Activated T-helper 1 cell treated with Interleukin-2 at 50 U/mL for 16 hours (primary cell): ENCODE measurements around the gene TBC1D3K.
"Not testable (repeated sequence)": the region's sequence is repeated elsewhere in the genome, so short reads cannot be mapped to it uniquely, and the experiment has no call there.

Source experiments
- DNase-seq: peaks from one replicate; pipeline ENCODE4 v3.0.0-alpha.2; 2020; ENCODE audit warnings: low read depth

Gene TBC1D3K

GRCh38 chr17:37924115-37924514, at the start of gene TBC1D3K:
TSS of gene TBC1D3K (plus strand) at chr17:37924415. CDS start at chr17:37926000, 1,585 bp downstream.
- DNase-seq = not testable (repeated sequence)

GRCh38 chr17:37884516-37884915, 39.7 kb upstream of the TBC1D3K start:
- DNase-seq = no peak

- no peak for DNase-seq
Measured at GRCh38 chr17:37885136-37885535, 39.1 kb upstream of the TBC1D3K start.

GRCh38 chr17:37888881-37889280, 35.3 kb upstream of the TBC1D3K start:
- DNase-seq = no peak

GRCh38 chr17:37896961-37897360, 27.3 kb upstream of the TBC1D3K start:
- DNase-seq = not testable (repeated sequence)
